Activated CD8-positive, alpha-beta T cell treated with anti-CD3 and anti-CD28 coated beads for 36 hours (primary cell): ENCODE measurements around the gene SRBD1. TPM values are rescaled to one million over a fixed set of nuclear protein-coding genes. Genes with fewer than 3 reads are reported as not detected.

Source experiments
- ATAC-seq: fragments of 200-7000 bp; cut with Tn5 transposase; one replicate; pipeline ENCODE4 v1.10.0; 2021; ENCODE audit warnings: mild to moderate bottlenecking, moderate library complexity
- CTCF ChIA-PET: fragments of 350-600 bp; sonication (Branson Sonifier 250); formaldehyde crosslinking; loops from one replicate; lab custom pipeline; 2021; ENCODE audit warnings: antibody characterized with exemption; lab: Charles Lee
- POLR2A ChIA-PET: fragments of 350-600 bp; sonication (Branson Sonifier 250); formaldehyde crosslinking; loops from one replicate; lab custom pipeline; 2021; ENCODE audit warnings: antibody characterized with exemption; lab: Charles Lee
- DNase-seq: peaks from one replicate; pipeline ENCODE4 v3.0.0-alpha.2; 2020
- H3K27ac Mint-ChIP-seq: one replicate; pipeline ENCODE4 v1.8.0; 2021; ENCODE audit warnings: mild to moderate bottlenecking, mixed read lengths
- H3K27me3 Mint-ChIP-seq: one replicate; pipeline ENCODE4 v1.8.0; 2021; ENCODE audit warnings: mixed read lengths
- H3K36me3 Mint-ChIP-seq: one replicate; pipeline ENCODE4 v1.8.0; 2021; ENCODE audit warnings: low read depth, mixed read lengths
- H3K4me1 Mint-ChIP-seq: one replicate; pipeline ENCODE4 v1.8.0; 2021; ENCODE audit warnings: low read depth, mixed read lengths
- H3K4me3 Mint-ChIP-seq: one replicate; pipeline ENCODE4 v1.8.0; 2021; ENCODE audit warnings: mild to moderate bottlenecking, moderate library complexity, mixed read lengths
- H3K9me3 Mint-ChIP-seq: one replicate; pipeline ENCODE4 v1.8.0; 2021; ENCODE audit warnings: mixed read lengths
- CTCF ChIP-seq: fragments of 200-600 bp; IDR thresholded peaks from one replicate; pipeline ENCODE4 v1.8.0; 2022; ENCODE audit warnings: antibody characterized with exemption, mild to moderate bottlenecking
- intact Hi-C: fragments of 100-400 bp; cut with micrococcal nuclease; formaldehyde crosslinking; loops from one replicate; pipeline ENCODE4 v1.10.0; 2022
- total RNA-seq, 2 experiments: library from RNA; stranded (reverse); gene quantifications; one replicate each; pipeline ENCODE4 v1.2.3, GENCODE V29; 2021

SRBD1 gene
- total RNA-seq, 2 experiments from 2014 or later = 14.8 to 21.7 TPM

GRCh38 chr2:45541450-45541849, 69.6 kb downstream of the SRBD1 start:
- intact Hi-C loops = no loop called here
- H3K4me3 Mint-ChIP-seq = no peak overlapping the region
- no peak overlapping the region for H3K27ac Mint-ChIP-seq
- H3K27me3 Mint-ChIP-seq = no peaks in the 10 kb centered on the region
- ChIA-PET CTCF (interaction anchor here (1.1 kb wide), 1 partner anchor 35 kb away, joined by 3 read pairs; no protein-coding TSS in a partner anchor), POLR2A (no interaction called here)
- peaks cover 2% of the 10 kb centered on the region for H3K4me1 Mint-ChIP-seq
- peaks cover 54% of the 10 kb centered on the region for H3K36me3 Mint-ChIP-seq
- peaks cover 5% of the 10 kb centered on the region for H3K9me3 Mint-ChIP-seq
- ATAC-seq = no peak
- DNase-seq = no peak
- TF ChIP-seq CTCF = no peak

- Mint-ChIP-seq H3K9me3 (peaks cover 5% of the 10 kb centered on the region), H3K4me1 (peaks cover 2% of the 10 kb centered on the region), H3K36me3 (peaks cover 50% of the 10 kb centered on the region), H3K4me3 (no peak overlapping the region), H3K27me3 (no peaks in the 10 kb centered on the region), H3K27ac (no peak overlapping the region)
- intact Hi-C loops = no loop called here
- DNase-seq (no peak), ATAC-seq (no peak)
- POLR2A ChIA-PET = no interaction called here
- no peak for TF ChIP-seq CTCF
- CTCF ChIA-PET = interaction anchor here (1.1 kb wide), 1 partner anchor 35 kb away, joined by 3 read pairs; no protein-coding TSS in a partner anchor
Observed at GRCh38 chr2:45540942-45541341, 70.1 kb downstream of the SRBD1 start.

GRCh38 chr2:45533771-45534170, 77.3 kb downstream of the SRBD1 start:
- intact Hi-C loops = no loop called here
- no peaks in the 10 kb centered on the region for H3K9me3 Mint-ChIP-seq
- H3K4me3 Mint-ChIP-seq = no peak overlapping the region
- H3K4me1 Mint-ChIP-seq = no peaks in the 10 kb centered on the region
- ChIA-PET CTCF (no interaction called here), POLR2A (no interaction called here)
- no peaks in the 10 kb centered on the region for H3K27me3 Mint-ChIP-seq
- DNase-seq (no peak), ATAC-seq (no peak)
- H3K27ac Mint-ChIP-seq = no peak overlapping the region
- H3K36me3 Mint-ChIP-seq = peaks cover 32% of the 10 kb centered on the region
- TF ChIP-seq CTCF = no peak

GRCh38 chr2:45532181-45532580, 78.9 kb downstream of the SRBD1 start:
- TF ChIP-seq CTCF = no peak
- no peak for ATAC-seq
- Mint-ChIP-seq H3K27me3 (no peaks in the 10 kb centered on the region), H3K36me3 (peaks cover 36% of the 10 kb centered on the region), H3K4me3 (no peak overlapping the region), H3K27ac (no peak overlapping the region), H3K9me3 (no peaks in the 10 kb centered on the region), H3K4me1 (no peaks in the 10 kb centered on the region)
- ChIA-PET CTCF (interaction anchor here (1.0 kb wide), 1 partner anchor 38 kb away, joined by 3 read pairs; no protein-coding TSS in a partner anchor), POLR2A (no interaction called here)
- intact Hi-C loops = no loop called here
- DNase-seq = no peak

GRCh38 chr2:45524016-45524415, 87.1 kb downstream of the SRBD1 start:
- Mint-ChIP-seq H3K9me3 (peaks cover 2% of the 10 kb centered on the region), H3K36me3 (peaks cover 27% of the 10 kb centered on the region), H3K27me3 (no peaks in the 10 kb centered on the region), H3K4me3 (no peak overlapping the region), H3K4me1 (no peaks in the 10 kb centered on the region), H3K27ac (no peak overlapping the region)
- TF ChIP-seq CTCF = no peak
- CTCF ChIA-PET = no interaction called here
- POLR2A ChIA-PET = interaction anchor here (0.7 kb wide), 1 partner anchor 16 kb away, joined by 3 read pairs; no protein-coding TSS in a partner anchor
- DNase-seq (no peak), ATAC-seq (no peak)
- intact Hi-C loops = no loop called here
